HG03354 (cell line): ENCODE data around the gene TTC23.
"Not testable (repeated sequence)": the region's sequence is repeated elsewhere in the genome, so short reads cannot be mapped to it uniquely, and the experiment has no call there.

ENCODE experiments used
- ATAC-seq: cut with Tn5 transposase; IDR thresholded peaks from one replicate; pipeline ENCODE4 v1.9.1; 2021; ENCODE audit warnings: mild to moderate bottlenecking; ENCODE audit not compliant: unreplicated experiment, poor library complexity, severe bottlenecking

The TTC23 gene

GRCh38 chr15:99209326-99209725 is 40.1 kb downstream of the TTC23 start:
- ATAC-seq: no peak

- ATAC-seq: no peak
These were observed 41.7 kb downstream of the TTC23 start for GRCh38 chr15:99207672-99208071.

- no peak for ATAC-seq
These were observed 47.2 kb downstream of the TTC23 start for GRCh38 chr15:99202176-99202552.

GRCh38 chr15:99201408-99202175 is 47.8 kb downstream of the TTC23 start:
- ATAC-seq: no peak

- no peak for ATAC-seq
These were observed 51.5 kb downstream of the TTC23 start for GRCh38 chr15:99197856-99198255.

GRCh38 chr15:99192181-99192580 is 57.2 kb downstream of the TTC23 start:
- not testable (repeated sequence) for ATAC-seq

- no peak for ATAC-seq
These were observed 61.4 kb downstream of the TTC23 start for GRCh38 chr15:99187936-99188335.

- ATAC-seq: no peak
These were observed 63.8 kb downstream of the TTC23 start for GRCh38 chr15:99185414-99186130.

- ATAC-seq: no peak
These were observed 66.6 kb downstream of the TTC23 start for GRCh38 chr15:99182791-99183190.

- no peak for ATAC-seq
These were observed 67.8 kb downstream of the TTC23 start for GRCh38 chr15:99181545-99181971.

- no peak for ATAC-seq
These were observed 68.4 kb downstream of the TTC23 start for GRCh38 chr15:99180964-99181306.

GRCh38 chr15:99180086-99180963 is 69.1 kb downstream of the TTC23 start:
- no peak for ATAC-seq

- no peak for ATAC-seq
These were observed 71.7 kb downstream of the TTC23 start for GRCh38 chr15:99177679-99178078.

- ATAC-seq: no peak
These were observed 72.6 kb downstream of the TTC23 start for GRCh38 chr15:99176757-99177156.

GRCh38 chr15:99174567-99175395 is 74.6 kb downstream of the TTC23 start:
- no peak for ATAC-seq

GRCh38 chr15:99172989-99173388 is 76.4 kb downstream of the TTC23 start:
- no peak for ATAC-seq

- ATAC-seq: no peak
These were observed 77.2 kb downstream of the TTC23 start for GRCh38 chr15:99172171-99172570.

GRCh38 chr15:99170476-99171065 is 78.8 kb downstream of the TTC23 start:
- ATAC-seq: no peak

GRCh38 chr15:99169769-99170311 is 79.5 kb downstream of the TTC23 start:
- no peak for ATAC-seq
